ENCODE results near the gene GARRE1.
A peak's percentile ranks its signal among the peaks of the same experiment; 100 is the strongest.

GARRE1 gene

GRCh38 chr19:34288381-34288780 is 34.0 kb downstream of the GARRE1 start:
- DNase-seq (ENCODE audit: low read depth in 3 of 3) = peak in 1 of 3 experiments; percentile 20

DNA sequence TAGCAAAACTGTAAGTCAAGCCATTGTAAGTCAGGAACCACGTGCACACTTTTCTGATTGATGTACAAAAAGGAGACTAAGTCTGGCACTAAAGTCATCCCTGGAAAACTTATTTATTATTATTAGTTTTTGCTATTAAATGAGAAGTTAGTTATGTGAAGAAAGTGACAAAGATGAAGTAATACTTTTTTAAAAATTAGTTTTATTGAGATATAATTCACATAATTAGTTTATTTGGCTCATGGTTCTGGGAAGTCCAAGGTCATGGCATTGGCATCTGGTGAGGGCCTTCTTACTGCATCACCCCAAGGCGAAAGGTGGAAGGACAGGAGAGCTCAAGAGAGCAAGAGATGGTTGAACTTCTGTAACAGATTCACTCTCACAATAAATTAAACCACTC is 36.9 kb downstream of the GARRE1 start:
- no peak for DNase-seq (ENCODE audit: low read depth in 3 of 3)

DNA sequence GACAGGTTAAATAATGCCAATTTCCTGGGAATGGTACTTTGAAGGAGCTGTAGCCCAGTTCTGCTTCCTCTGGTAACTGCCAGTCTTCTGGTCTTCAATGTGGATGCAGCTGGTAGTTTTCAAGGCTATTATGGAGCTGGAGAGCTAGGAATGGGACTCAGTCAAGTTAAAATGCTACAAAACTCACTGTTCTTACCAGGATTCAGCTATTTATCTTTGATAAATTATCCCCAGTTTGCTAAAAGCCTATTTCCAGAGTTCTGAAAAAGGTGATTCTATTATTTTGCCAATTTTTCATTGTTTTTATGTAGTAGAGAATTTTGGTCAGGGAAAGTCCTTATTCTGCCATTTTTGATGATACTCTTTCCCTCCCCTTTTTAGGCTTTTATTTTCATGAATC is 40.7 kb downstream of the GARRE1 start:
- DNase-seq (ENCODE audit: low read depth in 3 of 3) = no peak

- no peak for DNase-seq (ENCODE audit: low read depth in 3 of 3)
Measured at GRCh38 chr19:34298891-34299520, 44.7 kb downstream of the GARRE1 start.

GRCh38 chr19:34299576-34299975 is 45.2 kb downstream of the GARRE1 start:
- DNase-seq (ENCODE audit: low read depth in 3 of 3) = no peak

- no peak for DNase-seq (ENCODE audit: low read depth in 3 of 3)
Measured at GRCh38 chr19:34300380-34300779, 46.0 kb downstream of the GARRE1 start.

DNA sequence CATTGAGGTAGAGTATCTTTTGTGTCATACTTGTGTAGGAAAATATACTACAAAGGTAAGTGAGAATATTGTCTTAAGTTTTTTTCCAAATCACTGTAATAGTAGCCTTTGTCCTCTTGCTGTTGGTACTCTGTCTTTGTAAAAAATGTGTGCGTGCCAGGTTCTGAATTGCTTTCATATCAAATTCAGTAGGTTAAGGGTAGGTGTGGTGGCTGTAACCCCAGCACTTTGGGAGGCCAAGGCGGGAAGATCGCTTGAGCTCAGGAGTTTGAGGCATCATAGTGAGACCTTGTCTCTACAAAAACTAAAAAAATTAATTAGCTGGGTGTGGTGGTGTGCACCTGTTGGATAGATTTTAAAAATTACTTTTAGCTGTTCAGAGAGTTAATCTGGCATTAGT is 46.6 kb downstream of the GARRE1 start:
- no peak for DNase-seq (ENCODE audit: low read depth in 3 of 3)
